Thyroid gland (tissue), 4 donors: ENCODE results near the gene SPRYD7.

Experiments
- POLR2A ChIP-seq, 2 donors: fragments of 450-650 bp; IDR thresholded peaks; one replicate each; pipeline ENCODE4 v1.6.1; 2017; ENCODE audit warnings: antibody characterized with exemption in 2 of 2, mild to moderate bottlenecking in 2 of 2, moderate library complexity in 1 of 2
- TF ChIP-seq, protein P1 (sequence below), 6 experiments: fragments of 200-600 bp in 3 of 6; fragments of 450-650 bp in 3 of 6; sonication (generic) in 3 of 6; IDR thresholded peaks; one replicate each; pipeline ENCODE4 v1.5.1; 2016 to 2019; ENCODE audit warnings: antibody characterized with exemption in 6 of 6, mild to moderate bottlenecking in 2 of 6, inconsistent platforms in 1 of 6, moderate library complexity in 1 of 6

DNA sequence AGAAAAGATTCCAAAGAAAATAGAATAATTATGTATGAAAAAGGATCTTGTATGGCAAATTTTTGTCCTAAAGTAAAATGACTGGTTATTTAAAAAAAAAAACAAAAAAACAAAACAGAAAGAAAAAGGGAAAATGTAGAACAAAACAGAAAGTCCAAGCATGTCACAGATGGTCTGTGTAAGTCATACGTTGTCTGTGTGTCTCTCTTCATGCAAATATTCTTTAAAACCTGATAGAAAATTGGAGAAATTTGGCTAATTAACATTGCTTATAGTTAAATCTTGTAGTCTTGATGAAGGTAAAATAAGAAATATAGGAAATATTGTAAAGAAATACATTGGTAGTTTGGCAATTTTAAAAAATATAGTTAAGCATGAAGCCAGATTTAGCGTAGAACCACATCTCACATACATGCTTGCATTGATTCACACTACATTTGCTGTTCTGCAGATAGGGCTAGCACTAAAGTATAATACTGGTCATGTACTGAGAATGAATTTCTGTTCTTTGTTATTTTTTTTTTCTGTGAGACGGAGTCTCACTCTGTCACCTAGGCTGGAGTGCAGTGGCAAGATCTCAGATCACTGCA, 58.4 kb downstream of the SPRYD7 start:
- TF ChIP-seq, protein P1, sequence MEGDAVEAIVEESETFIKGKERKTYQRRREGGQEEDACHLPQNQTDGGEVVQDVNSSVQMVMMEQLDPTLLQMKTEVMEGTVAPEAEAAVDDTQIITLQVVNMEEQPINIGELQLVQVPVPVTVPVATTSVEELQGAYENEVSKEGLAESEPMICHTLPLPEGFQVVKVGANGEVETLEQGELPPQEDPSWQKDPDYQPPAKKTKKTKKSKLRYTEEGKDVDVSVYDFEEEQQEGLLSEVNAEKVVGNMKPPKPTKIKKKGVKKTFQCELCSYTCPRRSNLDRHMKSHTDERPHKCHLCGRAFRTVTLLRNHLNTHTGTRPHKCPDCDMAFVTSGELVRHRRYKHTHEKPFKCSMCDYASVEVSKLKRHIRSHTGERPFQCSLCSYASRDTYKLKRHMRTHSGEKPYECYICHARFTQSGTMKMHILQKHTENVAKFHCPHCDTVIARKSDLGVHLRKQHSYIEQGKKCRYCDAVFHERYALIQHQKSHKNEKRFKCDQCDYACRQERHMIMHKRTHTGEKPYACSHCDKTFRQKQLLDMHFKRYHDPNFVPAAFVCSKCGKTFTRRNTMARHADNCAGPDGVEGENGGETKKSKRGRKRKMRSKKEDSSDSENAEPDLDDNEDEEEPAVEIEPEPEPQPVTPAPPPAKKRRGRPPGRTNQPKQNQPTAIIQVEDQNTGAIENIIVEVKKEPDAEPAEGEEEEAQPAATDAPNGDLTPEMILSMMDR (IDR thresholded peaks at IDR 0.05), result no peak
- no peak for TF ChIP-seq POLR2A (IDR thresholded peaks at IDR 0.05)
